SU-DHL-6 (cell line): ENCODE results near the gene DAAM2.

Experiments used
- CTCF ChIP-seq: fragments of 200-600 bp; sonication (generic); IDR thresholded peaks from one replicate; pipeline ENCODE4 v1.5.1; 2017; ENCODE audit warnings: antibody characterized with exemption, mild to moderate bottlenecking, low read length, moderate library complexity; ENCODE audit not compliant: insufficient read depth, poor library complexity, severe bottlenecking
- EZH2phosphoT487 ChIP-seq: fragments of 200-600 bp; sonication (generic), shearing (Covaris generic); conservative IDR thresholded peaks from 2 replicates; pipeline ENCODE4 v1.6.1; 2018; ENCODE audit warnings: mild to moderate bottlenecking, antibody characterized with exemption, low read length, moderate library complexity, mixed read lengths

DNA sequence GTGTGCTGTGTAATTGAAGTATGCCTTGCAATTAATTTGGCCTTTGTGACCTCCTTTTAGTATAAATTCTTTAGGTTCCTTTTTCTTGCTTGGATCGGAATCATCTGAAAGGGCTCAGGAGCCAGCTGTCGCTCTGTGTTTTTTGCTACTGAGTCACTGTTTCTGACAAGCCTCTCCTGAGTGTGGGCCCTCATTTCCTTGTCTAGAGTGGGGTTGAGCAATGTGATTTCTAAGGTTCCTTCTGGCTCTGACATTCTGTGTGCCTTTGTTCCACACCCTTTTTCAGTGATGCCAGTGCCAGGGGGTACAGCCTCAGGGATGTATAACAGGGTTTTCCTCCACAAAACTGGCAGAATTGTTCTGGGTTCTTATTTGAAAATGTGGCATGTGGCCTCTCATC, 26.5 kb downstream of the DAAM2 start:
- TF ChIP-seq CTCF (no peak), EZH2phosphoT487 (no peak)
